ENCODE measurements around the gene DNM3.

The DNM3 gene

DNA sequence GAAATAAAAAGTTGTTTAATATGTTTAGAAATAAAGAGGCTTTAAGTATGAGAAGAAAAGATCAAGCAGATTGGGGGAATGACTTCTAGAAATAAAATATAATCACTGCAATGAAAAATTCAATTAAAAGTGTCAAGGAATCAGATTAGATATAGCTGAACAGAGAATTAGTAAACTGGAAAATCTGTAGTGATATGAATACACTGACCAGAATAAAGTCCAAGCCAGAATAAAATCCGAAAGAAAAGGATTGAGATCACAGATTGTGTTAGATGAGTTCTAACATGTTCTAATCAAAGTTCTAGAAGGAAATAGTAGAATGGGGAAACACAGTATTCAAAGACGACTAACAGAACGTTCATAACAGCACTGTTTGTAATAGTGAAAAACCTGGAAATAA, 506.1 kb downstream of the DNM3 start:
- no peak for DNase-seq (ENCODE audit: extremely low read depth, low read depth)
- TF ChIP-seq, protein P1, sequence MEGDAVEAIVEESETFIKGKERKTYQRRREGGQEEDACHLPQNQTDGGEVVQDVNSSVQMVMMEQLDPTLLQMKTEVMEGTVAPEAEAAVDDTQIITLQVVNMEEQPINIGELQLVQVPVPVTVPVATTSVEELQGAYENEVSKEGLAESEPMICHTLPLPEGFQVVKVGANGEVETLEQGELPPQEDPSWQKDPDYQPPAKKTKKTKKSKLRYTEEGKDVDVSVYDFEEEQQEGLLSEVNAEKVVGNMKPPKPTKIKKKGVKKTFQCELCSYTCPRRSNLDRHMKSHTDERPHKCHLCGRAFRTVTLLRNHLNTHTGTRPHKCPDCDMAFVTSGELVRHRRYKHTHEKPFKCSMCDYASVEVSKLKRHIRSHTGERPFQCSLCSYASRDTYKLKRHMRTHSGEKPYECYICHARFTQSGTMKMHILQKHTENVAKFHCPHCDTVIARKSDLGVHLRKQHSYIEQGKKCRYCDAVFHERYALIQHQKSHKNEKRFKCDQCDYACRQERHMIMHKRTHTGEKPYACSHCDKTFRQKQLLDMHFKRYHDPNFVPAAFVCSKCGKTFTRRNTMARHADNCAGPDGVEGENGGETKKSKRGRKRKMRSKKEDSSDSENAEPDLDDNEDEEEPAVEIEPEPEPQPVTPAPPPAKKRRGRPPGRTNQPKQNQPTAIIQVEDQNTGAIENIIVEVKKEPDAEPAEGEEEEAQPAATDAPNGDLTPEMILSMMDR (IDR thresholded peaks at IDR 0.05; ENCODE audit: low read depth, low read length): no peak

DNA sequence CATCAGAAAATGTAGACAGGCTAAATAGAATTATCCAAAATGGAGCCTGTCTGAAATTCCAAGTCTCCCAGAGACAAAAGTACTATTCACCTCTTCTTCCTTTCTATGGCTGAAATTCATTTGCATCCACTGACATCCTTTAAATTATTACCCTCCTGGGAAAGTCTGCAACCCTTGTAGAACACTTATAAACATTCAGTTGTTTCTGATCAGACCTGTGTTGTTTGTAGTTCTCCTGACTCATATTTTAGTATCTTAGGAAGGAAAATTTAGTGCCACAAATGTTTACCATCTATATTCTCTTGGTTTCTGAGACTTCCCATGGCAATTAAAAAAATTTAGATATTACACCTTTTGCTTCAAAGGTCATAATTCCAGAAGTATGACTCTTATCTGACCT, 509.6 kb downstream of the DNM3 start:
- no peak for DNase-seq (ENCODE audit: extremely low read depth, low read depth)
- TF ChIP-seq, protein P1 (IDR thresholded peaks at IDR 0.05; ENCODE audit: low read depth, low read length): no peak

DNA sequence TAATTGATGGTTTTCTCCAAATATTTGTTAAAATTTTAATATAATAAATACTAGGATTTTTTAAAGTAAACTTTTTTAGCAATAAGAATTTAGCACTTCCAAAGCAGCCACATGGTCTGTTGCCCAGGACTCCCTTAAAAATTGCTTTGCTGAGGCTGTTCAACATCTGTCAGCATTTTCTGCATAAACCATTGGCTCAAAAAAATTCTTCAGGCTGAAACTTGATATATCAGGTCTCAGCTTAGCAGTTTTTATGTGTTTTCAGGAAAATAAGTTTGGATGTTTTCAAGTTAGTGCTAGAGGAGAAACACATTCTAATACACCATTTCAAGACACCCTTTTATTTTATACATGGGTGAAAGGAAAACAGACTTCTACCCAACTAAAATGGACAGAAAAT, 510.0 kb downstream of the DNM3 start:
- peak; percentile 25 for DNase-seq (ENCODE audit: extremely low read depth, low read depth)
- TF ChIP-seq, protein P1 (IDR thresholded peaks at IDR 0.05; ENCODE audit: low read depth, low read length): no peak

DNA sequence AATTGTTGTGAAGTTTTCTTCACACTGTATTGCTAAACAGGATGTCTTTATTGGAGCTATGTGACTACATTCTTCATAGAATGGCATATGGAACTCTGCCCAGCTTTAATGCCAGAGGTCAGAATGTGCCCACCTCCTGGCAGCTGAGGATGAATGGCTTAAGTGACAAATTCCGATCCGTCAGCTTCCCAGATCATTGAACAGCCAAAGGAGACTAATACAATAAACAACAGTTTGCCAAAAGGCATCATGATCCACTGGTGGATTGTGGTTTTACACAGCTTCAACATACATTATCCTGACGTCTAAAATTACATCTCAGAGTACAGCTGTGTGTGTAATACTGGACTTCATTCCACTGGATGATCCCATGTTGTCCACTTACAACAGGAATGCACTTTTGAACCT, 510.5 kb downstream of the DNM3 start:
- no peak for DNase-seq (ENCODE audit: extremely low read depth, low read depth)
- TF ChIP-seq, protein P1 (IDR thresholded peaks at IDR 0.05; ENCODE audit: low read depth, low read length): no peak

DNA sequence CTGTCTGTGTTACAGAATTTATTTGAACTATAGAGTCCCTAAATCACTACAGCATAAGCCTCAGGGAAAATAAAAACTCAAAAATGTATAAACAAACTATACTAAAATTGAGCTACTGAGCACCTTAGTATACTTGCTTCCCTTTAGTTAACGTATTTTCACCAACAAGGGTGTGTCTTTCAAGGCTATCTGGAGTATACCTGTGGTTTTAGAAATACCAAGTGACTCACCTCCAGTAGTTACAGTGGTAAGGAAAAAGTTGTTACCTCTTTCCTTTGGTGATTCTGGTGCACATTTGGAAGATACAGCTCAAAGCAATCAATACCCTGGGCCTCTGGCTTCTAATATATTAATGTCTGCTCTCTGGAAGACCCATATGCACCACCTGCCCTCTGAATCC, 511.1 kb downstream of the DNM3 start:
- no peak for DNase-seq (ENCODE audit: extremely low read depth, low read depth)

DNA sequence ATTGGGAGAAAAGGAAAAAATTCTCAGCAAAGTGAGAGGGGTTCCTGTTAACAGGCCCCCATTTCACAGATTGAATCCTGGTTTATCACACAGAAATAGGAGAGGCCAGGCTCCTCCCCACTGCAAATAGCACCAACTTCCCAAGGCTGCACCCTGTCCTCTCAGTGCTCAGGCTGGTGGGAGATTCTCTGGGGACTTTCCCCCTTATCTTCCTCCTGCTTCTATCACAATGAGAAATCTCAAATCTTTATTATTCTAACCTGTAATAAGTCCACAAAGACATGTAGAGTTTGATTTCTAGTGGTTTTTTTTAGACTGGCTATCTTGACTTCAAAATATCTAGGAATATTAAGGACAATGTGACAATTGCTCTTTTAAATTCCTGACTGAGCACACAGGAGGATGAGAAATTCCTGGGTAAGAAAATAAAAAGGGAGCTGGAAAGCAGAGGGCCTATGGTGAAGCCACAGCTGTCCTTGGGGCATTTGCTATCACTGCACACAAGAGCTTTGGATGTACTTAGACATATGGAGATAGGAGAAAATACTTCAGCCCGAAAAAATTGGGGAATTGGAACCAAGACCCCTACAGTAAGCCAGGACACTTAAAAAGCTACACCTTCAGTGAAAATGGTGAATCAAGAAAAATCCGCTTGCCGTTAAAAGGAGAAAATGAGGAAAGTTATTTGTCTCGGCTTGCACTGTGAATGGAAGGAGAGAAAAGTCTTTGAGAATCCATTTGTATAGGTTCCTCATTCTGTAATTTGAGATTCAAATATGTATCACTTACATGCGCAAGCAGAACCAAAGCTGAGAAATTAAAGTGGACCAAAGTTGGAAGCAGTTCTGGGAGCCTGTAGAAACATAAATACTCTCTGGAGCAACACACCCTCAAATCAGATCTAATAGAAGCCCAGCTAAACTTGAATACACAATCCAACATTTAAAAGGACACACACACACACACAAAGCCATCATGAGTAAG, 513.3 kb downstream of the DNM3 start:
- TF ChIP-seq, protein P1 (IDR thresholded peaks at IDR 0.05; ENCODE audit: low read depth, low read length): no peak
- no peak for DNase-seq (ENCODE audit: extremely low read depth, low read depth)

More for the DNA sequence above, 511.1 kb downstream of the DNM3 start:
- TF ChIP-seq, protein P1 (IDR thresholded peaks at IDR 0.05; ENCODE audit: low read depth, low read length): no peak

DNA sequence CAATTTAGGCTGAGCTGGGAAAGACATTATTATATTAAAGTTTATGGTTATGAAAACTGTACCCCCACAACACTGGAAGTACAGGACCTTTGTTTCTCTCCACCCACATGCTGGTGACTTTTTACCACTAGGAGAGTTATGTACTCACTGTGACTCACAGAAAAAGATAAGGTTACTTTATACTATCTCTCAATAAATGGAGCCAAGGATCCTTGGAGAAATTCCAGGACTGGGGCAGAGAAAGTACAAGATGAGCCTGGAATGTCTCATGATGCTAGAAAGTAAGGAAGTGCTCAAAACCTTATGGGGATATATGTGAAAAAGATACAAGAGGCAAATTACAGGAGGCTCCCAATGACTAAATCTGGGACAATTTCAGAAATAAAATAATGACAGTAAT, 515.3 kb downstream of the DNM3 start:
- TF ChIP-seq, protein P1 (IDR thresholded peaks at IDR 0.05; ENCODE audit: low read depth, low read length): no peak
- DNase-seq (ENCODE audit: extremely low read depth, low read depth): no peak

Data from AG09319 (cell line).